OCI-LY7 (cell line): ENCODE measurements around the gene TRANK1.

ENCODE experiments used
- CTCF ChIP-seq: fragments of 200-600 bp; sonication (generic); conservative IDR thresholded peaks from 2 replicates; pipeline ENCODE4 v1.5.1; 2014; ENCODE audit warnings: mild to moderate bottlenecking, antibody characterized with exemption, low read length, moderate library complexity, mixed read lengths
- EZH2phosphoT487 ChIP-seq: fragments of 200-600 bp; sonication (generic); IDR thresholded peaks from 2 replicates; pipeline ENCODE4 v1.6.1; 2018; ENCODE audit warnings: low read depth, borderline replicate concordance, mild to moderate bottlenecking, mixed run types, antibody characterized with exemption, low read length, moderate library complexity, mixed read lengths

DNA sequence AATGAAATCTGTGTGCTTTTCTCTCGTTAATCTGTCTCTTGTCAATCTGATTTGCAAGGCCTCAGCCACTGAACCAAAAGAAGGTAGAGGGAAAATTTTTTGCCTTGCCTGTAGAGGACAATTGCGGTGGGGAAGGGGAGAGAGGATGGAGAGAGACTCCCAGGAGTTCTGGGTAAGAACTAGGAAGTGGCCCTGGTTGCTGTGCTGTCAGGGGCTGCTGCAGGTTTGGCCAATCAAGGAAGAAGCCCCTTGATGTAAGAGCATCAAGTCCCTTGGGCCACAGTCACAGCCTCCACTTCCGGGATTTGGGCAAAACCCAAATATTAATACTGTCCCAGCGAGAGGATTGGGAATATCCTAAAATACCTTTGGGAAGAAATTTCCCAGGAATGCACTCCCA lies 43.3 kb downstream of the TRANK1 start:
- TF ChIP-seq CTCF (no peak), EZH2phosphoT487 (no peak)
